ENCODE data around the gene OSBPL9.
A peak's percentile ranks its signal among the peaks of the same experiment; 100 is the strongest.
"Not testable (repeated sequence)": the region's sequence is repeated elsewhere in the genome, so short reads cannot be mapped to it uniquely, and the experiment has no call there.

The OSBPL9 gene

DNA sequence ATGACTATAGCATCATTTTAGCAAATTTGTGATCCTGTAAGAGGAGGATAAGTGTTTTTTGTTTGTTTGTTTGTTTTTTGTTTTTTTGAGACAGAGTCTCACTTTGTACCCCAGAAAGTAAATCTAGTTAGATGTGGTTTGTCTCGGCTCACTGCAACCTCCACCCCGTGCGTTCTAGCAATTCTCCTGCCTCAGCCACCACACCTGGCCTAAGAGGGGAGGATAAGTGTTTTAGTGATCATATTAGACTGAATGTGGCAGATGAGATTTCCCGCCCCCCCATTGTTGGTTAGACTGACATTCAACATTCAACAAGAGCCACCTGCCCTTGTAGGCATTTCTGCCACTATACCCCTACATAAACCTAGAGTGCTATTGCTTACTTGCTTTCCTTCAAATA, 98.5 kb downstream of the OSBPL9 start:
- DNase-seq, result no peak

DNA sequence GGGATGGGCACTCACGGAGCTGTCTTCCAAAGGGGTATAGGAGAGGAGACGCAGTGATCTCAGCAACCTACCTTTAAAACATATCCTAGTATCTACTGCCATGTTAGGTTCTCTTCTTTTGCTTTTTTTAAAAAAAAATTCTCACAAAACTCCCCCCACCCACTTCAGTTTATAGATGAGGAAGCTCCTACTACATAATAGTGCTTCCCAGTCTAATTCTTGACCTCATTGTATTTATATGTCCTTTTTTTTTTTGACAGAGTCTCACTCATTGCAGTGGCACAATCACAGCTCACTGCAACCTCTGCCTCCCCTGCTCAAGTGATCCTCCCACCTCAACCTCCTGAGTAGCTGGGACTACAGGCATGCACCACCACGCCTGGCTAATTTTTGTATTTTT, 99.9 kb downstream of the OSBPL9 start:
- no peak for DNase-seq

DNA sequence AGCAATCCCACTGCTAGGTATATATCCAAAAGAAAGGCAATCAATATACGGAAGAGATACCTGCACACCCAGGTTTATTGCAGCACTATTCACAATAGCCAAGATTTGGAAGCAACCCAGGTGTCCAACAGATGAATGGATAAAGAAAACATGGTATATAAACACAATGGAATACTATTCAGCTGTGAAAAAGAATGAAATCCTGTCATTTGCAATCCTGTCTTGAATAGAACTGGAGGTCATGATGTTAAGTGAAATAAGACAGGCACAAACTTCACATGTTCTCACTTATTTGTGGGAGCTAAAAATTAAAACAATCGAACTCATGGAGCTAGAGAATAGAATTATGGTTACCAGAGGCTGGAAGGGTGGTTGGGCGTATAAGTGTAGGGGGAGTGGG, 101.0 kb downstream of the OSBPL9 start:
- no peak for DNase-seq

DNA sequence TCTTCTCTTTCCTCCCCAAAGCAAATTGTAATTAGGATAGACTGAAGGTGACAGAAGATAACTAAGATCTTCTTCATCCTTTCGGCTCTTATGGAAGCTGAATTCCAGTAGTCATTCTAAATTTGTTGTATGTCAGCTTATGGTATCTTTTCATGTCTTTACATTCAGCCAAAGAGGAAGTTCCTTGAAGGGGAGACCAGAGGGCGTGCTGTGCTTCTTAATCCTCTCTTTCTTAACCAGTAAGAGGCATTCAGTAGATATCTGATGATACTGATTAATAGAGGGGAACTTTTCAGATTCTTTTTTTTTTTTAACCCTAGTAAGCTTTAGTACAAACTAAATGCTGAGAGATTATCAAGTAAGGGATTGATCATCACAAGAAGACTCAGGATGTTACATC, 102.3 kb downstream of the OSBPL9 start:
- DNase-seq, result no peak

DNA sequence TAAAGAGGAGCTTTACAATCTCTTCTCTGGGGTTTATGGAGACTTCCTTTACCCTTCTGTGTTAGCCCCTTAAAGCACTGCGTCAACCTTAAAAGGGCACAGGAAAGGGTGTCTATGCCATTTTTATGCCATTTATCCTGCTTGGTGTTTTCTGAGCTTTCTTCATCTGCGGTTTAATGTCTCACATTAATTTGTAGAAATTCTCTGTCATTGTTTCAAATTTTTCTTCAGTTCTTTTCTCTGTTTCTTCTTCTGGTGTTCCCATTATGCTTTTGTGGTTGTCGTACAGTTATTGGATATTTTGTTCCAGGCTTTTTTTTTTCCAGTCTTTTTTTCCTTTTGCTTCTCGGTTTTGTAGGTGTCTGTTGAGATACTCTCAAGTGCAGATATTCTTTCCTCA, 107.9 kb downstream of the OSBPL9 start:
- DNase-seq, result no peak

DNA sequence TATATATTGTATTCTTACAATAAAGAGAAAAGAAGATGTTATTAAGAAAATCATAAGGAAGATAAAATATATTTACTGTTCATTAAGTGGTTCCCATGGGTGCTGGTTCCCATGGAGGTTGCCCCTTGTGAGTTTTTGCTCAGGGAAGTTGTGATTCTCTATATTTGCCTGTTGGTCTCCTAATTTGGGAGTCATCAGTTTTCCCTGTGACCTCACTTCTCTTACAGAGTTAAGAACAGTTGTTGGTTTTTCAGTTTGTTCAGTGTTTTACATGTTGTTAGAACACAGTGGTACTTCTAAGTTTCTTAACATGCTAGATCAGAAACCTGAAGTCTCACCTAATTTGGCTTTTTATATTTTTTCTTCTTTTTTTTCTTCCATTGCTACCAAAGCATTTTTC, 109.2 kb downstream of the OSBPL9 start:
- DNase-seq, result no peak

DNA sequence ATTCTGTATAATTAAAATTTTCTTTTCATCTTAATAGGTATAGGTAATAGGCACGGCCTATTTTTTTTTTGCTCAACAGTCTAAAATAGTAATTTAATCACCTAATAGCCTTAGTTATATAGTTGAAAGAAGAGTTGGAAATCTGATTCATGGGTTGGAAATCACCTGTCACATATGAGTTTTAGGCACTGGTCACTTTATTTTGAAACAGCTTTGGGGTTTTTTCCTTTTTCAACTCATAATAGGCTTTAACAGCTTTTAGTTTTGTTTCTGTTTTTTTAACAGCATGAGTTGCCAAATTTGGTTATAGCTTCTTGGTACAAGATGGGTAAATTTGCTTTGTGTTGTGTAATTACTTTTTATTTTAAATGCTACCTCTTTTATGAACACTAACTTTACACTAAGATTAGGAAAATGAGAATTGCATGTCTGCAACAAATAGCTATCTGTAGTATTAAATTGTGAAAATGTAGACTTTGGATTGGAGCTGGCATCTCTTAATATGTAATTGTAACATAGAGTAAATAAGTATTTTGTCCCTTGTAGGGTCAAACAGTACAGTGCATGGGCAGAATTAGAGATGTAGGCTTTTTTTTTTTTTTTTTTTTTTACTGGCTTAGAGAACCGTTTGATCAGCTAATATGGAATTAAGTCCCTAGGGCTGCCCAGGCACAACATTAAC, 109.8 kb downstream of the OSBPL9 start:
- DNase-seq, result no peak

DNA sequence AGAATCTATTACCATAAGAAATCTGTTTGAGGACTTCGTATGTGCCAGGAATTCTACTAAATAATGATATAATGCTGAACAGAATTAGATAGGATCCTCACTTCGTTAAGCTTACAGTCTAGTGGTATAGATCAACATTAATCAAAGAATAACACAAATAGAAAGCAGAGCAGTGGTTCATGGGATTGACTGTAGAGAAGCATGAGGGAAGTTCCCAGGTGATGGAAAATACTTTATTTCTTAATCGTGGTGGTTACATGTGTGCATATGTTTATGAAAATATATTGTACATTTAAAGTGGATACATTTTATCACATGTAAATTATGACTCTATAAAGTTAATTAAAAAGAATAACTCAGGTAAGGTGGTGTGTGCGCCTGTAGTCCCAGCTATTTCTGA, 110.5 kb downstream of the OSBPL9 start:
- DNase-seq, result no peak

DNA sequence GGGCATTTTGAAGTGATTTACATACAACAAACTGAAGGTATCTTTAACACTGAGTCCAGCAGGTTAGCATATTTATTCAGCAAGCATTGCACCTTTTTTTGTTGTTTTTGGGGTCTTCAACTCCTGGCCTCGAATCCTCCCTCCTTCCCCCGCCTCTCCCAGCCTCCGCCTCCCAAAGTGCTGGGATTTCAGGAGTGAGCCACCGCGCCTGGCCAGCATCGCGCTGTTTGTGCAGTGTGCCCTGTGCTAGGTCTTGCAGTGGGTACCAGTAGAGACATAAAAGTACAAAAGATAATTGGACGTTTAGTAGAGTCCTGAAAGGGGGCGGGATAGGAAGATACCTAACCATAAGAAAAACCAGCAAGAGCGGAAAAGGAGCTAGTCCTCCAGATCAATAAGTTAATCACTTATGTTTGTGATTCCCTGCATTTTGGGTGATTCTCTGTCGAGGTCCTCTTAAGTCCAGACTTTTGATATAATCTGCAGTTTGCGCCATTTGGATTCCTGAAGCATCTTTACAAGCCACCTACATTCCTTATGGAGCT, 111.8 kb downstream of the OSBPL9 start:
- DNase-seq, result no peak

DNA sequence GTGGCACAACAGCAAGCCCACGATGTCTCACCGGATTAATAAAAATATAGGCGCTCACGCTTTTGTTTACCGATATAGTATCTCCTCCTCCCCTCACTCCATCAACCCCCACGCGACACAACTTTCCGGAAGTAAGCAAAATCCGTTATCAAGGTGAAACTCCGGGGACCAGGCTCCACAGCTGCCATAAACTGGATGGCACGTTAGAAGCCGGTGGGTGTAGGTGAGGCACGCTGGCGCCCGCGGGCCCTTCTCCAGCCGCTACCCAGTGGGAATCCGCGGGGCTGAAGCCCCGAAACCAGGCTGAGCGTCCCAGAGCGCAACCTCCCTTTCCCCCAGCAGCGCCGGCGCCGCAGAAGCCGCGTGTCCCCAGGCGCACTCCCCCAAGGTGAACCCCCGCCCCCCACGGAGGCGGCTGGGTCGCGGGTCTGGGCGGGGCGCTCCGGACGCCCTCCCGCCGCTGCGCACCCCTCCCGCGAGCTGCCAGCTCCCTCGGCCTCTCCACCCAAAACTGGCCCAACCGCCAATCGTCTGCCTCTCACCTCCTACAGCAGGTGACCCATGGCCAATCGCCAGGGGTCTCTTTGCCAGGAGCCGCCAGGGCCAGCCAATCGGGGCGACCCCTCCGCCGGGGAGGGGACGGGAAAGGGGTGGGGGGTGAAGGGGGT, 112.4 kb downstream of the OSBPL9 start:
- peak; percentile 95 for DNase-seq

DNA sequence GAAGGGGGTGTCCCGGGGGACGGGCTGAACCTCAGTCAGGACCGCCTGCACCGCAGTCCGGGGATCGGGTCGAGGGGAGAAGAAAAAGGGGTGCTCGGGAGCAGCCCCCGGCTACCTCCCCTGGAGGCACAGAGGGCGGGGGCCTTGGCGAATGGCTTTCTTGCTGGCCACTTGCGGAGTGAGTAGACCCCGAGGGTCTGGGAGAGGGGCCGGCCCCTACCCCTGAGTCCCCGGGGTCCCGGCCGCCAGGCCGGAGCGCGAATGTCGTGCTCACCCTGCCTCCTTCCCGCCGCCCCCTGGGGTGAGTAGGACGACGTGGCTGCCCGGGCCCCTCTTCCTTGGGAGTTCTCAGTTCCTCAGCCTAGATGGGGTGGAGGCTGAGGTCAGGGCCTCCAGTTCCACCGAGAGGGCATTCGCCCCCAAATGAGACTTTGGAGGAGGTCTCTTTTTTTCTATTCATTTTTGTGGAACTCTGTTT, 113.0 kb downstream of the OSBPL9 start:
- DNase-seq, result no peak

DNA sequence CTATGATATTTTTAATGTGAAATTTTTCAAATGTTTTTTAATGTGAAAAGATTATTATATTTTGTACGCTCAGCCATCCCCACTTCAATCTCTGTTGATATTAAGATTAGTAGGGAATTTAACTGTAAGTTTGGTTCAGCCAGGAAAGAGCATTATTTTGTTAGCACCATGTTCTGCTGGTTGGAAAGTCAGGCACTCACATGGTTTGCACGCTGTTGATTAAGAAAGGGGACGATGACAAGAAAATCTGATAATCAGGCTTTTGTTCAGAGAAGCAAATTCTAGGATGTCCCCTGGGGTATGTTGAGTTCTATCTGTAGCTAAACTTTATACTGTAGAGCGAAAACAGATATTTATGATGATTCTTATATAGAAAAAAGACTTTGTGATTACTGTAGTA, 115.1 kb downstream of the OSBPL9 start:
- no peak for DNase-seq

DNA sequence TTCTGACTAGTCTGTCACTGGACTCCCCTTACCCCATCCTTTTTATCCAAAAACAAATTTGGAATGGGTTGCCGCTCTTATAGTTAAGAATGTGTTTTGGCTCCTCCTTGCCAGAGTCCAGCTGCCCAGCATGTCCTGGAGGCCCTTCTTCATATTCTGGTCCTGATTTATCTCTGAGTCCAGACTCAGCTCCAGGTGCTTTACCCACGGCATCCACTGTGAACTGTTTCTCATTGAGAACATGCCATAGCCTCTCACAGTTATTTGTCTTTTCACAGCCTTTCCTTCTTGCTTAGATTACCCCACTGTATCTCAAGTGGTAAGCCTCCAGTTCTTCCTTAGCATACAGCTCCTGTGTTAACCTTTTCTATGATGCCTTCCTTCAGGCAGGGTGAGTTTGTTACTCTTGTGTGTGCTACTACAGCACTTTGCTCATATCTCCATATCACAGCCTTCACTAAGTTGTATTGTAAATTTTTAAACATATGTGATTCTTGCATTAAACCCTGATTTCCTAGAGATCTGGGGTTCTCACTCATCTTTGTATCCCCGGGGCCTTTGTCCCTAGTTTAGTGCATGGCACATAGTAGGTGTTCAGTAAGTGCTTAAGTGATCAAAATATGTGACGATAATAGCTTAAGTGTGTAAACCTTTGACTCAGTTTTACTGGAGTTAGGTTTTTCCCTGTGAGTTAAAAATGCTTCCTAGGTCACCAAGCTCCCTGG, 116.0 kb downstream of the OSBPL9 start:
- no peak for DNase-seq

DNA sequence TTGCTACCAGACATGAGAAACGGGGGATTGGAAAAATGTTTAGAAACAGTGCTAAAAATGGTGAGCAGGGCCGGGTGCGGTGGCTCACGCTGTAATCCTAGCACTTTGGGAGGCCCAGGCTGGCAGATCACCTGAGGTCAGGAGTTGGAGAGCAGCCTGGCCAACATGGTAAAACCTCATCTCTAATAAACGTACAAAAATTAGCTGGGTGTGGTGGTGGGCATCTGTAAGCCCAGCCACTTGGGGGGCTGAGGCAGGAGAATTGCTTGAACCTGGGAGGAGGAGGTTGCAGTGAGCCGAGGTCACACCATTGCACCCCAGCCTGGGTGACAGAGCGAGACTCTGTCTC, 116.5 kb downstream of the OSBPL9 start:
- not testable (repeated sequence) for DNase-seq

DNA sequence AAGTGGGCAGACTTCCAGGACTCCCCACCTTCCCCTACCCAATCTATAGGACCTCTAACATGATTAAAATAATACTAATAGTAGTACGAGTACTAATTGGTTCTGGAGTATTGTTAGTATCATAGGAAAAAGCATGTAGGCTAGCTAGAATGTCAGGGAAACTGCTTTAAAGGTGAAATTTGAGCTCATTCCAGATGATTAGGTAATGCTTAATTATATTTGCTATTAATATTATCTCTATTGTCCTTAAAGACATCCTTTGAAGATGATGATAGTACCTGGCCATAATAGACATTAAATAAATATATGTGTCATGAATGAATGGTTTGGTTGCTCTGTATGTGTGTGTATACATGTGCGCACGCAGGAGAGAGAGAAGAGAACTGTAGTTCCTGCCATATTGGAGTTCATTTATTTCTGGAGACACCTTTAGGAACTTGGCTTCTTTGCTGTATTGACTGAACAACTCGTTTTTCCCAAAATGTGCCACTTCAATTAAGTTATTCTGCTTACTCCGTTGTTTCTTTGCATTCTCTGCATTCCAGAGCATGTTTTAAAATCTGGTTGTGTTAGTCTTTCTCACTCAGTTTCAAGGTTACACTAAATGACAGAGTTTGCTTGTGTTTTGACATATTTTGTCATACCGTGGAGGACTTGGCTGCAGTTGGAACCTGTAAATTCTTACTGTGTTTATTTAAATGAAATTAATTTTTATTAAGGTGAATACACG, 117.1 kb downstream of the OSBPL9 start:
- DNase-seq, result no peak

DNA sequence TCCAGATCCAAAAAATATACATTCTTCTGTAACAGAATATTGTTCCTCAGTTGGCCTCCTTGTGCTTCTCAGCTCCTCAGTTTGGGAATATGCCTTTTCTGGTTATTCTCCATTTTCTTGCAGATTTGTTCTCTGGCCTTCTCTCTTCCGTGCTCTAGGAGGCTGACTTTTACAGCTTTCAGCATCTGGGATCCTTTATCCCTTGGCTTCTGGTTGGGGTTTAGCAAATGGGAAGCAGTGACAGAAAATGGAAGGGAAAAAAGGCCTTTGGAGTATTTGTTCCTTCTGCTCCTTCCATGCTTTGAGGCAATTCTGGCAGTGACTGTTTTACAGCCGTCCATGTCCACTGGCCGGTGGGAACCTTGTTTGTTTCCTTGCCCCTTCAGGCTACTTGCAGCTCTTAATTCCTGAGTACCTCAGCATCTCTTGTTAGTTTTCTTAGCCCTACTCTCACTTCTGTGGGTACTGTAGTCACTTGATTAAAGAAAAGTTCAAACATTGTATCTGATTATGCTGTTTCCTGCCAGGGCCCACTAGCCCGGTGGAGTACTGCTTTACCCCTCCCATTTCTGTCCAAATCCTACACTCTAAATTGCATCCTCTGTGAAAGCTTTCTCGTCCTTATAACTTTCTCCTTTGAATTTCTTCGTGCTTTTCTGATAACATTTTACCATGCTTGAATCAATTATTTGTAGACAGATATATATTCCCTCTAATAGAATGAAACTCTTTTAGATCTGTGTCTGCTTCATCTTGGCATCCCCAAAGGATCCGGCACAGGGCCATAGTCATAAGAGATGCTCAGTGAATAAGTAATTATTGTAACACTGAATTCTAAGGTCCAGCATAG, 118.2 kb downstream of the OSBPL9 start:
- DNase-seq, result no peak

DNA sequence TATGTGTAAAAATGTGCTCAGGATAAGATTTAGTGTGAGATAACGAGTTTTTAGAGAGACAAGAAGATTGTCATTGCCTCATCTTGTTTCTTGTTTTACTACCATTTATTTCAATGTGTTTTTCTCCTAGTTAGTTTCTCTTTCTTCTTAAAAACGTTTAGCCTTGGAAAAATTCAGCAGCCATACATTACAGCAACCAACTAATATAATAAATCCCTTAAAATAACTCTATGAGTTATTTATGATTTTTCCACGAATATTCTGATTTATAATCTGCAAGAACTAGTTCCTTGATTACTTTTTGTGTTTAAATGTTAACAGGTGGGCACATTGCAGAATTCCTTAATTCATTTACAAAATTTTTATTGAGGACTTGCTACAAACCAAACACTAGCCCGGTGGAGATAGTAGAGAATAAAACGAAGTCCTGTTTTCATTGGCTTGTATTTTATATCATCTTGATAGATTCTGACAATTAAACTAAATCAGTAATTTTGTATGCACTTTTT, 118.9 kb downstream of the OSBPL9 start:
- no peak for DNase-seq

DNA sequence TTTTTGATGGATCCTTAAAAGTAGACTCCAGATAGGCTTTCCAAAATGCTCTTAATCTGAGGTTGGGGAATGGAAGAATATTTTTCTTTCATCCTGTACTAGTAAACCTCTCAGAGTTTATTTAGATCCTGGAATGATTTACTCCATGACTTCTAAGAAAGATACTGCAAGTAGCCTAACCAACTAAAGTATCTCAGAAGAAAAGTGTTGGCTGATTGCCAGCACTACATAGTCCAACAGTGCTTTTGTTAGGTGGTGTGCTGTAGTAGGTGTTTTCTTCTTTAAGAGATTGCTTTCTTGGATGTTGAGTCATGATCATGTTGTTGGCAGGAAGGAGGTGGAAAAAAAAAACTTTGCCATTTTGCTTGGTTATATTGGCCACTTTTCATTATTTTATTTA, 119.8 kb downstream of the OSBPL9 start:
- no peak for DNase-seq

DNA sequence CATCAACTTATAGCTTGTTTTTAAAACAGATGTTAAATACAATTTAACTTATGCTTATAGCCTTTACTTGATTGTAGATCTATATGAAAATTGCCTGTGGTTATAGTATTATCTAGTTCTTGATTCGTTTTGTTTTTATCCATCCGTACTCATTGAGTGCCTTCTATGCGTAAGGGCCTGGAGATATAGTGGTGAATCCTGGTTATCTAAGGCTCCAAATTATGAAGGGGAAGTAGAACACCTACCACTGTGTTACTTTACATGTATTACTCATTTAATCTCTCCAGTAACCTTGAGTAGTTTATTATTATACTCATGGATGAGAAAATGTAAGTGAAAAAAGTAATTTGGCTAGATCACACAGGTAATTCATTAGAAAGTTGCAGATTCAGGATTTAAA, 121.8 kb downstream of the OSBPL9 start:
- no peak for DNase-seq

DNA sequence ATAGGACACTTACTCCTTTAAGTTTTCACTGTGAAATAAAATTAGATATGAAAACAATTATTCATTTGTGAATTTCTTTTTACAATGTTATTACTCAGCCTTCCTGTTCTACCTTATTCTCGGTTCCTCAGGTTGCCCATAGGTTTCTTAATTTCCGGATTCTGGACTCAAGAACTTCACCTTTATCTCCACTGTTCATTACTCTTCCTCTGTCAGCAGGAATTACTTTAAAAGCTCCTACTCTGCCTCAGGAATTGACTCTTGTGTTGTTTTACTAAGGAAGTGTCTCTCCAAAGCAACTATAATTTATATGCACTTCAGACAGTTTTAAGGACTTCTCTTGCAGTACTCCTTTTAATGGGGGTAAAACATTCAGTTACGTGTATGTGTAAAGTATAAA, 123.8 kb downstream of the OSBPL9 start:
- DNase-seq, result no peak

DNA sequence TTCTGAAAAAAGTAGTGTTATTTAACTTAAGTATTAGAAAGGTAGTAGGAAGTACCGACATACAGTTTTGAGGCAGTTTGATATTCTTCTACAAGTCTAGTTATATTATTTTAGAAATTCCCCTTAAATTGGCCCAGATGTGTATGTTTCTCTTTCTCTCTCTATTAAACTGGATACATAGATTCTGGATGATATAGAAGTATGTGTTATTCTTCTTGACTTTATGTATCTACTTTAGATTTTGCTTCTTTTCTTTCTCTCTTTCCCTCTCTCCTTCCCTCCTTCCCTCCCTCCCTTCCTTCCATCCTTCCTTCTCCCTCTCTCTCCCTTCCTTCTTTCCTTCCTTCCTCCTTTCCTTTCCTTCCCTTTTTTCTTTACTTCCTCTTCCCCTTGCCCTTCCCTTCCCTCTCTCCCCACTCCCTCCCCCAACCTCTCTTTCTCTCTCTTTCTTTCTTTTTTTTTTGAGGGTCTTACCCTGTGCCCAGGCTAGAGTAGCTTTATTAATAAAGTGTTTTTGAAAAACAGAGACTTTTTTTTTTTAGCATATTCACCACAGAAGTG, 124.3 kb downstream of the OSBPL9 start:
- DNase-seq, result no peak
